Activated T-helper 17 cell treated with anti-CD3 and anti-CD28 coated beads, Interleukin-2, amount 50 U/mL, for 72 hours (primary cell): Measurements from ENCODE around the gene NEK8. TPM values are rescaled to one million over a fixed set of nuclear protein-coding genes. Genes with fewer than 3 reads are reported as not detected.
"Not testable (repeated sequence)": the region's sequence is repeated elsewhere in the genome, so short reads cannot be mapped to it uniquely, and the experiment has no call there.

Experiments
- ATAC-seq: fragments of 150-1000 bp; cut with Tn5 transposase; replicated peaks from 2 replicates; pipeline ENCODE4 v1.10.0; 2021; ENCODE audit warnings: mild to moderate bottlenecking, moderate library complexity
- H3K27ac Mint-ChIP-seq: one replicate; pipeline ENCODE4 v1.8.0; 2022; ENCODE audit warnings: mixed read lengths
- H3K27me3 Mint-ChIP-seq: one replicate; pipeline ENCODE4 v1.8.0; 2022; ENCODE audit warnings: mixed read lengths
- H3K36me3 Mint-ChIP-seq: one replicate; pipeline ENCODE4 v1.8.0; 2022; ENCODE audit warnings: low read depth, mild to moderate bottlenecking, mixed read lengths
- H3K4me1 Mint-ChIP-seq: one replicate; pipeline ENCODE4 v1.8.0; 2022; ENCODE audit warnings: mixed read lengths
- H3K4me3 Mint-ChIP-seq: one replicate; pipeline ENCODE4 v1.8.0; 2022; ENCODE audit warnings: mild to moderate bottlenecking, mixed read lengths
- H3K9me3 Mint-ChIP-seq: one replicate; pipeline ENCODE4 v1.8.0; 2022; ENCODE audit warnings: mixed read lengths
- total RNA-seq, 2 donors: library from RNA; stranded (reverse); gene quantifications; one replicate each; pipeline ENCODE4 v1.2.3, GENCODE V29; 2022

The NEK8 gene
- total RNA-seq, 2 donors from 2014 or later, result 4.9 to 9.2 TPM

- no peaks in the 10 kb centered on the region for H3K9me3 Mint-ChIP-seq
- H3K36me3 Mint-ChIP-seq, result peaks cover 34% of the 10 kb centered on the region
- no peak within 1 kb of the TSS for H3K27ac Mint-ChIP-seq
- peak within 1 kb of the TSS; percentile 100 for H3K4me3 Mint-ChIP-seq
- peaks cover 7% of the 10 kb centered on the region for H3K27me3 Mint-ChIP-seq
- no peak for ATAC-seq
- H3K4me1 Mint-ChIP-seq, result peaks cover 13% of the 10 kb centered on the region
Measured at GRCh38 chr17:28717578-28718332, 10.8 kb upstream of the NEK8 start, which contains the start of gene RAB34. Gene RAB34, minus strand, starts transcription at chr17:28717868. Its CDS starts 602 bp downstream, at chr17:28717266.

GRCh38 chr17:28718333-28719020 is 10.1 kb upstream of the NEK8 start:
- H3K4me1 Mint-ChIP-seq, result peaks cover 18% of the 10 kb centered on the region
- peaks cover 7% of the 10 kb centered on the region for H3K27me3 Mint-ChIP-seq
- no peaks in the 10 kb centered on the region for H3K9me3 Mint-ChIP-seq
- peak overlapping the region; percentile 100 for H3K4me3 Mint-ChIP-seq
- no peak for ATAC-seq
- H3K27ac Mint-ChIP-seq, result no peak overlapping the region
- H3K36me3 Mint-ChIP-seq, result peaks cover 41% of the 10 kb centered on the region

- ATAC-seq, result peak; percentile 0
- Mint-ChIP-seq H3K9me3 (no peaks in the 10 kb centered on the region), H3K4me3 (peak overlapping the region; percentile 100), H3K27ac (peak overlapping the region; percentile 99), H3K36me3 (peaks cover 47% of the 10 kb centered on the region), H3K27me3 (peaks cover 7% of the 10 kb centered on the region), H3K4me1 (peaks cover 22% of the 10 kb centered on the region)
Measured at GRCh38 chr17:28719021-28719433, 9.6 kb upstream of the NEK8 start.

- H3K4me1 Mint-ChIP-seq, result peaks cover 30% of the 10 kb centered on the region
- H3K9me3 Mint-ChIP-seq, result no peaks in the 10 kb centered on the region
- ATAC-seq, result peak; percentile 7
- peak overlapping the region; percentile 100 for H3K4me3 Mint-ChIP-seq
- peaks cover 3% of the 10 kb centered on the region for H3K27me3 Mint-ChIP-seq
- H3K36me3 Mint-ChIP-seq, result peaks cover 61% of the 10 kb centered on the region
- H3K27ac Mint-ChIP-seq, result peak overlapping the region; percentile 99
Measured at GRCh38 chr17:28720247-28720996, 8.2 kb upstream of the NEK8 start.

GRCh38 chr17:28720997-28721329 is 7.6 kb upstream of the NEK8 start:
- Mint-ChIP-seq H3K4me1 (peaks cover 30% of the 10 kb centered on the region), H3K36me3 (peaks cover 65% of the 10 kb centered on the region), H3K4me3 (peak overlapping the region; percentile 100), H3K27ac (peak overlapping the region; percentile 99)
- not testable (repeated sequence) for H3K9me3 Mint-ChIP-seq, ATAC-seq, H3K27me3 Mint-ChIP-seq

GRCh38 chr17:28722417-28723158 is 6.0 kb upstream of the NEK8 start:
- Mint-ChIP-seq H3K27ac (peak overlapping the region; percentile 99), H3K4me3 (peak overlapping the region; percentile 100), H3K9me3 (no peaks in the 10 kb centered on the region), H3K4me1 (peaks cover 30% of the 10 kb centered on the region), H3K36me3 (peaks cover 74% of the 10 kb centered on the region), H3K27me3 (no peaks in the 10 kb centered on the region)
- no peak for ATAC-seq

- Mint-ChIP-seq H3K4me3 (peak overlapping the region; percentile 100), H3K9me3 (no peaks in the 10 kb centered on the region), H3K27ac (peak overlapping the region; percentile 40), H3K4me1 (peaks cover 26% of the 10 kb centered on the region), H3K27me3 (no peaks in the 10 kb centered on the region), H3K36me3 (peaks cover 81% of the 10 kb centered on the region)
- no peak for ATAC-seq
Measured at GRCh38 chr17:28723159-28723835, 5.3 kb upstream of the NEK8 start.

GRCh38 chr17:28723836-28724499 is 4.6 kb upstream of the NEK8 start:
- not testable (repeated sequence) for H3K9me3 Mint-ChIP-seq, H3K27me3 Mint-ChIP-seq, ATAC-seq
- peak overlapping the region; percentile 67 for H3K27ac Mint-ChIP-seq
- peaks cover 24% of the 10 kb centered on the region for H3K4me1 Mint-ChIP-seq
- peak overlapping the region; percentile 100 for H3K4me3 Mint-ChIP-seq
- H3K36me3 Mint-ChIP-seq, result peaks cover 83% of the 10 kb centered on the region

GRCh38 chr17:28724500-28725165 is 4.0 kb upstream of the NEK8 start:
- no peak for ATAC-seq
- Mint-ChIP-seq H3K27me3 (no peaks in the 10 kb centered on the region), H3K36me3 (peaks cover 80% of the 10 kb centered on the region), H3K4me3 (peak overlapping the region; percentile 100), H3K27ac (peak overlapping the region; percentile 67), H3K4me1 (peaks cover 23% of the 10 kb centered on the region), H3K9me3 (no peaks in the 10 kb centered on the region)

- peaks cover 27% of the 10 kb centered on the region for H3K4me1 Mint-ChIP-seq
- peaks cover 74% of the 10 kb centered on the region for H3K36me3 Mint-ChIP-seq
- peak overlapping the region; percentile 67 for H3K27ac Mint-ChIP-seq
- H3K27me3 Mint-ChIP-seq, result no peaks in the 10 kb centered on the region
- peak overlapping the region; percentile 100 for H3K4me3 Mint-ChIP-seq
- ATAC-seq, result no peak
- H3K9me3 Mint-ChIP-seq, result no peaks in the 10 kb centered on the region
Measured at GRCh38 chr17:28725166-28725659, 3.4 kb upstream of the NEK8 start.

- Mint-ChIP-seq H3K27me3 (no peaks in the 10 kb centered on the region), H3K9me3 (no peaks in the 10 kb centered on the region), H3K36me3 (peaks cover 69% of the 10 kb centered on the region), H3K4me3 (peak overlapping the region; percentile 100), H3K27ac (peak overlapping the region; percentile 67), H3K4me1 (peaks cover 27% of the 10 kb centered on the region)
- ATAC-seq, result no peak
Measured at GRCh38 chr17:28725660-28726225, 2.8 kb upstream of the NEK8 start.

- Mint-ChIP-seq H3K4me3 (peak within 1 kb of the TSS; percentile 100), H3K9me3 (no peaks in the 10 kb centered on the region), H3K36me3 (peaks cover 64% of the 10 kb centered on the region), H3K4me1 (peaks cover 27% of the 10 kb centered on the region), H3K27me3 (no peaks in the 10 kb centered on the region), H3K27ac (peak within 1 kb of the TSS; percentile 99)
- ATAC-seq, result peak; percentile 27
Measured at GRCh38 chr17:28726226-28726626, 2.4 kb upstream of the NEK8 start, which contains the start of gene TLCD1. Gene TLCD1, minus strand, starts transcription at chr17:28726233. Its CDS starts 136 bp downstream, at chr17:28726097.
